Adrenal gland (tissue), 12 donors: ENCODE results near the gene TGFB2. TPM values are rescaled to one million over a fixed set of nuclear protein-coding genes. Genes with fewer than 3 reads are reported as not detected.
A peak's percentile ranks its signal among the peaks of the same experiment; 100 is the strongest.

ENCODE experiments used
- DNase-seq, 7 donors: peaks; one replicate each; pipeline ENCODE4 v3.0.0-alpha.2; 2019 to 2020
- H3K27ac ChIP-seq, 5 donors: fragments of 200-600 bp; sonication (generic) in 4 of 5; 1 replicate in 3 of 5; 2 replicates in 2 of 5; pipeline versions ENCODE4 v1.5.1 to v1.8.0; 2016 to 2020; ENCODE audit warnings: mild to moderate bottlenecking in 1 of 5
- H3K27me3 ChIP-seq: fragments of 200-600 bp; 2 replicates; pipeline ENCODE4 v1.8.0; 2021
- H3K36me3 ChIP-seq, 2 donors: fragments of 200-600 bp; replicated peaks in 1 of 2; 1 replicate in 1 of 2; 2 replicates in 1 of 2; pipeline versions ENCODE4 v1.5.1 to v1.8.0; 2018 to 2022
- H3K4me1 ChIP-seq, 2 donors: fragments of 200-600 bp; replicated peaks in 1 of 2; 1 replicate in 1 of 2; 2 replicates in 1 of 2; pipeline versions ENCODE4 v1.5.1 to v1.8.0; 2018 to 2021
- H3K4me3 ChIP-seq, 4 donors: fragments of 200-600 bp; sonication (generic) in 3 of 4; one replicate each; pipeline ENCODE4 v1.5.1; 2016 to 2018
- H3K9me3 ChIP-seq, 3 donors: fragments of 200-600 bp; sonication (generic) in 1 of 3; replicated peaks in 1 of 3; 1 replicate in 2 of 3; 2 replicates in 1 of 3; pipeline versions ENCODE4 v1.5.1 to v1.8.0; 2016 to 2021
- POLR2A ChIP-seq, 2 donors: fragments of 450-650 bp; IDR thresholded peaks; one replicate each; pipeline ENCODE4 v1.6.1; 2017; ENCODE audit warnings: antibody characterized with exemption in 2 of 2, mild to moderate bottlenecking in 2 of 2, moderate library complexity in 1 of 2
- WGBS, 4 donors: extraction: QIAGEN DNeasy Blood & Tissue Kit in 2 of 4; methylation state at CpG; one replicate each; pipeline versions ENCODE4 v1.1.5 to v1.1.7; 2013 to 2017; 5-methylcytosine and 5-hydroxymethylcytosine counted together
- intact Hi-C, 2 donors: fragments of 100-400 bp; cut with DNase I; formaldehyde crosslinking; loops; one replicate each; pipeline versions ENCODE4 v1.14.1 to v1.15.0; 2022 to 2023
- polyA plus RNA-seq, 3 donors: library from polyadenylated mRNA; stranded (reverse); fragments of 200-250 nt in 2 of 3; fragments of 350-450 nt in 1 of 3; fragmentation: Illumina TruSeq in 1 of 3; extraction: RNeasy Lipid Tissue Mini Kit (QIAGEN cat#74804) in 1 of 3; gene quantifications; one replicate each; pipeline ENCODE4 v1.2.3, GENCODE V29; 2013 to 2014
- total RNA-seq, 9 donors: library from RNA; depleted of rRNA in 4 of 9; stranded (reverse); fragments of >200 nt in 4 of 9; fragments of 120-200 nt in 1 of 9; fragmentation: NEBNext Ultra II Directional in 1 of 9; extraction: Animal tissue kit (Norgen Biotek cat#: 25700) in 1 of 9; gene quantifications; one replicate each; pipeline versions ENCODE4 v1.1.0 to v1.2.4, GENCODE V29; 2013 to 2023
- TF ChIP-seq, protein P1 (sequence below), 6 experiments: fragments of 450-650 bp in 4 of 6; fragments of 200-600 bp in 2 of 6; sonication (generic) in 1 of 6; IDR thresholded peaks; 1 replicate in 5 of 6; 2 replicates in 1 of 6; pipeline versions ENCODE4 v1.5.1 to v1.8.0; 2016 to 2021; ENCODE audit warnings: antibody characterized with exemption in 6 of 6, mild to moderate bottlenecking in 2 of 6, moderate library complexity in 1 of 6
- donor health status: healthy with polysubstance abuse.
- donor health status: Bipolar disorder and iron deficiency.
- donor health status: DM: yes; HTN: yes; CAD: no.
- donor health status: DM: no; HTN: no; CAD: no.
- donor health status: DM: no; HTN: no; CAD: no.
- donor health status: DM: yes; HTN: yes; CAD: no.

TGFB2 gene
- total and polyA plus RNA-seq, 12 donors, result 0.24 to 4.2 (median 1.7) TPM

DNA sequence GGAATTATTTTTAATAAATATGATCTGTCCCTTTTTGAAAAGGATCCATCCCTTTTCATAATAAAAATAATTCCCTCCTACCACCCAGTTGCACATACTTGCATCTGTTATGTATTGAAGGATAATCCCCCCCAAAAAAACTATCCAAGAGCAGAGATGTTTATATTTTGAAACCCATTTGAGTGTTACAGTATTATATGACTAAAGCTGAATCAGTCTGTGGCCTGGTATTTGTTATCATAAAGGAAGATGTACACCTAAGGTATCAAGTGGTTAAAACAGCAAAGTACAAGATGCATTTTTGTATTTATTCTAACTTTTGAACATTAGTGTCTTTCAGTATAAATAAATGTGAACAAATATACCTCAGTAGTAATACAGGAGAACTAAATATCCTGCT, 12.7 kb upstream of the TGFB2 start:
- no peak for TF ChIP-seq POLR2A (IDR thresholded peaks at IDR 0.05)
- TF ChIP-seq, protein P1, sequence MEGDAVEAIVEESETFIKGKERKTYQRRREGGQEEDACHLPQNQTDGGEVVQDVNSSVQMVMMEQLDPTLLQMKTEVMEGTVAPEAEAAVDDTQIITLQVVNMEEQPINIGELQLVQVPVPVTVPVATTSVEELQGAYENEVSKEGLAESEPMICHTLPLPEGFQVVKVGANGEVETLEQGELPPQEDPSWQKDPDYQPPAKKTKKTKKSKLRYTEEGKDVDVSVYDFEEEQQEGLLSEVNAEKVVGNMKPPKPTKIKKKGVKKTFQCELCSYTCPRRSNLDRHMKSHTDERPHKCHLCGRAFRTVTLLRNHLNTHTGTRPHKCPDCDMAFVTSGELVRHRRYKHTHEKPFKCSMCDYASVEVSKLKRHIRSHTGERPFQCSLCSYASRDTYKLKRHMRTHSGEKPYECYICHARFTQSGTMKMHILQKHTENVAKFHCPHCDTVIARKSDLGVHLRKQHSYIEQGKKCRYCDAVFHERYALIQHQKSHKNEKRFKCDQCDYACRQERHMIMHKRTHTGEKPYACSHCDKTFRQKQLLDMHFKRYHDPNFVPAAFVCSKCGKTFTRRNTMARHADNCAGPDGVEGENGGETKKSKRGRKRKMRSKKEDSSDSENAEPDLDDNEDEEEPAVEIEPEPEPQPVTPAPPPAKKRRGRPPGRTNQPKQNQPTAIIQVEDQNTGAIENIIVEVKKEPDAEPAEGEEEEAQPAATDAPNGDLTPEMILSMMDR (IDR thresholded peaks at IDR 0.05), result no peak
- no peak overlapping the region for H3K4me3 ChIP-seq
- no peaks in the 10 kb centered on the region for H3K36me3 ChIP-seq
- H3K27me3 ChIP-seq, result no peaks in the 10 kb centered on the region
- no peaks in the 10 kb centered on the region for H3K9me3 ChIP-seq
- no peak overlapping the region for H3K27ac ChIP-seq
- DNase-seq, result no peak
- intact Hi-C loops, result loop anchor here in 1 of 2 donors (10.0 kb wide), 1 partner anchor 1322 kb away; no protein-coding TSS in a partner anchor
- no peaks in the 10 kb centered on the region for H3K4me1 ChIP-seq

DNA sequence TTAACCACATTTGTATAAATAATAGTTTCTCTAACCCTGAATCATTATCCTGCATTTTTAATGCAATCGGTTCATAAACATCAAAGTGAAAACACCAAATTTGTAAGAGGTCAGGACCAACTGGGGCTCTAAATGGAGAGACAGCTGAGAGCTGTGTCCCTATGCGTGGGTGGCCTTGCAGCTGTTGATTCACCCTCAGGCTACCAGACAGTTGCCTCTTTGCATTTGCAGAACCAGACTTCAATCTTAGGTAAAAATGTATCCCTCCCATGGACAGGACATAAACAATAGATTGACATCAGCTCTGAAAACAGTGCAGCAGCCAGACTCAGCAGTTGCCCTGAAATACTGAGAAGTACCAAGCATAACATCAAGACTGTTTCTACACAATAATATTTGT, 8.8 kb upstream of the TGFB2 start:
- no peak for TF ChIP-seq POLR2A (IDR thresholded peaks at IDR 0.05)
- TF ChIP-seq, protein P1 (IDR thresholded peaks at IDR 0.05), result no peak
- Histone ChIP-seq H3K27me3 (no peaks in the 10 kb centered on the region), H3K27ac (no peak overlapping the region), H3K4me3 (no peak overlapping the region), H3K4me1 (no peaks in the 10 kb centered on the region), H3K36me3 (no peaks in the 10 kb centered on the region), H3K9me3 (no peaks in the 10 kb centered on the region)
- WGBS, 4 donors, result 61 to 69% (median 61%) methylated on average over 2 of the region's 2 CpGs
- DNase-seq, result no peak
- intact Hi-C loops, result loop anchor here in 1 of 2 donors (5.0 to 10.0 kb wide), 2 partner anchors 186 to 1318 kb away; no protein-coding TSS in a partner anchor

DNA sequence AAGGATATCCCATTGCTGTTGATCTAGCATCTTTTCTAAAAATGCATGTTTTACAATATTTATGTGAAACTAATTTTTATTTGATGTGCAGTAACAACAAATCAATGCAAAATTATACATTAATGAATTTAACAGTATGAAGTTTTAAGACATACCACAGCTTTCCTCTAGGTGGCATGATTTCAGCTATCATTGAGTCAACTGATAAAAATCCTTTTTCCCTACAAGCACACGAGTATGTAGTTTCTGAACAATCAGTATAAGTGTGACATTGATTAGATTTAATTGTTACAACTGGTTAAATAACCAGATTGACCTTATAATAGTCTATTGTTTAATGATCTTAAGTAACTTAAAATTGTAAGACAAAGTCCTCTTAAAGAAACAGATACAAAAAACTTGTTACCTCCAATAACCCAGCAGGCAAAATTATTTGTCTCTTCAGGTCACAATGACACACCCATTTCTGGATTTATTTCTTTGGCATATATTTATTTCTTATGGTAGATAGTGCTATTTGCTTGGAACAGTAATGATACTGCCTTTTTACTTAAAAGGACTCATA, 5.8 kb upstream of the TGFB2 start:
- WGBS, 4 donors, result 0 to 4% (median 2%) methylated on average over 1 of the region's 1 CpG

DNA sequence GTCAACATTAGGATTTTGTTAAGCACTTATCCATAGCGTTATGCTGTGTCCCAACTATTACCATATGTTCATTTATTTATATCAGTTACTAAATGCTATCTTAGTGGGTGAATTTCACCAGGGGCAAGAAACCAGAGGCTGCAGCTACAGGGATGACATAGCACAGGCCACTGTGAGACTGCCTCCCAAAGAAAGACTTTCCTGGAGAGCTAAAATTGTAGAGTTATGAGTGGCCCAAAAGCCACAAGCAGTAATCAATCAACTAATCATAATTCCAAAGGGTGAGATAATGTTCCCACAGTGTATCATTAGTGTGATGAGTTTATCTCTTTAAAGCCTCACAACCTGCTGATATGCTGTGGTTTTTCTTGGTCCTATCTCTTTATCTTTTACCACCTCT, 3.8 kb upstream of the TGFB2 start:
- DNase-seq, result no peak
- Histone ChIP-seq H3K27me3 (no peaks in the 10 kb centered on the region), H3K27ac (no peak overlapping the region), H3K4me3 (no peak overlapping the region), H3K4me1 (no peaks in the 10 kb centered on the region), H3K36me3 (no peaks in the 10 kb centered on the region), H3K9me3 (no peaks in the 10 kb centered on the region)
- no peak for TF ChIP-seq POLR2A (IDR thresholded peaks at IDR 0.05)
- TF ChIP-seq, protein P1 (IDR thresholded peaks at IDR 0.05), result no peak
- WGBS, 4 donors, result 89 to 94% (median 91%) methylated on average over 1 of the region's 1 CpG
- intact Hi-C loops, result loop anchor here in 1 of 2 donors (10.0 kb wide), 1 partner anchor 173 kb away; no protein-coding TSS in a partner anchor

More for the DNA sequence above, 5.8 kb upstream of the TGFB2 start:
- intact Hi-C loops, result loop anchor here in 1 of 2 donors (5.0 to 10.0 kb wide), 2 partner anchors 183 to 1315 kb away; no protein-coding TSS in a partner anchor
- no peaks in the 10 kb centered on the region for H3K4me1 ChIP-seq
- no peak for DNase-seq
- H3K9me3 ChIP-seq, result no peaks in the 10 kb centered on the region
- no peak overlapping the region for H3K27ac ChIP-seq
- no peak overlapping the region for H3K4me3 ChIP-seq
- no peak for TF ChIP-seq POLR2A (IDR thresholded peaks at IDR 0.05)
- TF ChIP-seq, protein P1 (IDR thresholded peaks at IDR 0.05), result peak; percentile 61 to 83 (median 74)
- H3K36me3 ChIP-seq, result no peaks in the 10 kb centered on the region
- no peaks in the 10 kb centered on the region for H3K27me3 ChIP-seq
